IMR-90 (cell line): ENCODE measurements around the gene SH2D5. TPM values are rescaled to one million over a fixed set of nuclear protein-coding genes. Genes with fewer than 3 reads are reported as not detected.

Experiments
- ATAC-seq: fragments of 200-7000 bp; cut with Tn5 transposase; 2 replicates; pipeline ENCODE4 v1.9.1; 2020; ENCODE audit warnings: low read depth, mild to moderate bottlenecking, moderate library complexity
- BruUV-seq: library from RNA; stranded (reverse); fragments of 400-500 nt; replicated peaks from 2 replicates; lab custom pipeline; 2021; lab: Mats Ljungman, UMichigan
- CTCF ChIA-PET: fragments of 300-600 bp; formaldehyde crosslinking; extraction: SDS; loops from one replicate; lab custom pipeline; 2021; ENCODE audit warnings: antibody characterized with exemption; lab: Yijun Ruan, JAX
- POLR2A ChIA-PET: fragments of 300-600 bp; sonication (Branson Sonifier 250); formaldehyde crosslinking; loops from one replicate; lab custom pipeline; 2022; ENCODE audit warnings: antibody characterized with exemption; ENCODE audit not compliant: unreplicated experiment; lab: Charles Lee
- DNase-seq: peaks from one replicate; pipeline ENCODE4 v3.0.0; 2013
- H2AFZ ChIP-seq: replicated peaks from 2 replicates; pipeline ENCODE3; 2013; ENCODE audit warnings: low read length, mild to moderate bottlenecking; ENCODE audit not compliant: poor library complexity
- H2AK5ac ChIP-seq: 2 replicates; pipeline ENCODE4 v1.6.1; 2013; ENCODE audit warnings: low read depth, low read length, inconsistent platforms
- H2AK9ac ChIP-seq: replicated peaks from 2 replicates; pipeline ENCODE3; 2013; ENCODE audit warnings: mild to moderate bottlenecking, low read depth, low read length, moderate library complexity; ENCODE audit not compliant: poor library complexity
- H2BK120ac ChIP-seq: 2 replicates; pipeline ENCODE4 v1.6.1; 2013; ENCODE audit warnings: low read depth, low read length, inconsistent platforms
- H2BK15ac ChIP-seq: 3 replicates; pipeline ENCODE4 v1.6.1; 2013; ENCODE audit warnings: low read depth, low read length, inconsistent platforms
- H2BK20ac ChIP-seq: 2 replicates; pipeline ENCODE4 v1.6.1; 2013; ENCODE audit warnings: low read depth, mild to moderate bottlenecking, inconsistent platforms, low read length, moderate library complexity
- H2BK5ac ChIP-seq: 2 replicates; pipeline ENCODE4 v1.6.1; 2013; ENCODE audit warnings: mild to moderate bottlenecking, low read depth, low read length, inconsistent platforms; ENCODE audit not compliant: poor library complexity, severe bottlenecking
- H3K14ac ChIP-seq: replicated peaks from 2 replicates; pipeline ENCODE4 v1.6.1; 2013; ENCODE audit warnings: low read depth, low read length, inconsistent platforms
- H3K18ac ChIP-seq: 2 replicates; pipeline ENCODE4 v1.6.1; 2013; ENCODE audit warnings: low read depth, low read length, control low read depth
- H3K23ac ChIP-seq: 2 replicates; pipeline ENCODE4 v1.6.1; 2013; ENCODE audit warnings: low read depth, low read length, inconsistent platforms
- H3K27ac ChIP-seq: 2 replicates; pipeline ENCODE4 v1.5.1; 2013; ENCODE audit warnings: mild to moderate bottlenecking, control low read depth, low read length; ENCODE audit not compliant: insufficient read depth
- H3K27me3 ChIP-seq: 2 replicates; pipeline ENCODE4 v1.6.1; 2013; ENCODE audit warnings: low read length; ENCODE audit not compliant: control insufficient read depth, insufficient read depth
- H3K36me3 ChIP-seq: 2 replicates; pipeline ENCODE4 v1.6.1; 2013; ENCODE audit warnings: low read length, mixed read lengths; ENCODE audit not compliant: control insufficient read depth, insufficient read depth
- H3K4ac ChIP-seq: 2 replicates; pipeline ENCODE4 v1.6.1; 2013; ENCODE audit warnings: low read depth, low read length, inconsistent platforms
- H3K4me1 ChIP-seq: 2 replicates; pipeline ENCODE4 v1.6.1; 2013; ENCODE audit warnings: low read length, mixed read lengths; ENCODE audit not compliant: control insufficient read depth, insufficient read depth
- H3K4me2 ChIP-seq: 2 replicates; pipeline ENCODE4 v1.6.1; 2013; ENCODE audit warnings: low read depth, mild to moderate bottlenecking, control low read depth, low read length, moderate library complexity
- H3K4me3 ChIP-seq: 2 replicates; pipeline ENCODE4 v1.5.1; 2013; ENCODE audit warnings: low read depth, mild to moderate bottlenecking, control low read depth, low read length, moderate library complexity; ENCODE audit not compliant: insufficient read depth
- H3K56ac ChIP-seq: 2 replicates; pipeline ENCODE4 v1.6.1; 2013; ENCODE audit warnings: low read length, inconsistent platforms; ENCODE audit not compliant: insufficient read depth; ENCODE audit errors: extremely low read depth
- H3K79me1 ChIP-seq, 2 experiments: 2 replicates each; pipeline ENCODE4 v1.6.1; 2013; ENCODE audit warnings: low read length in 2 of 2, inconsistent platforms in 1 of 2, low read depth in 1 of 2
- H3K9ac ChIP-seq: 2 replicates; pipeline ENCODE4 v1.6.1; 2013; ENCODE audit warnings: low read depth, low read length, control low read depth
- H3K9me1 ChIP-seq: 2 replicates; pipeline ENCODE4 v1.6.1; 2013; ENCODE audit warnings: low read length, inconsistent platforms; ENCODE audit not compliant: insufficient read depth
- H3K9me3 ChIP-seq: 2 replicates; pipeline ENCODE4 v1.6.1; 2013; ENCODE audit warnings: low read length; ENCODE audit not compliant: control insufficient read depth, insufficient read depth
- H4K20me1 ChIP-seq: 2 replicates; pipeline ENCODE4 v1.6.1; 2013; ENCODE audit warnings: low read length, inconsistent platforms; ENCODE audit not compliant: insufficient read depth
- H4K5ac ChIP-seq: 2 replicates; pipeline ENCODE4 v1.6.1; 2013; ENCODE audit warnings: mild to moderate bottlenecking, low read depth, low read length, control low read depth
- H4K8ac ChIP-seq, 2 experiments: 2 replicates each; pipeline ENCODE4 v1.6.1; 2013; ENCODE audit warnings: low read depth in 2 of 2, low read length in 2 of 2, control low read depth in 1 of 2, inconsistent platforms in 1 of 2
- H4K91ac ChIP-seq: 2 replicates; pipeline ENCODE4 v1.6.1; 2013; ENCODE audit warnings: low read depth, low read length, inconsistent platforms; ENCODE audit not compliant: insufficient read depth
- MAFK ChIP-seq: IDR thresholded peaks from 2 replicates; pipeline ENCODE4 v1.6.1; 2012; ENCODE audit warnings: low read depth, low read length, improper control_type of control experiment
- MAZ ChIP-seq: IDR thresholded peaks from 2 replicates; pipeline ENCODE4 v1.6.1; 2012; ENCODE audit warnings: low read depth, mild to moderate bottlenecking, low read length, improper control_type of control experiment, moderate library complexity, borderline replicate concordance
- MXI1 ChIP-seq: IDR thresholded peaks from 2 replicates; pipeline ENCODE4 v1.6.1; 2012; ENCODE audit warnings: low read depth, mild to moderate bottlenecking, low read length, moderate library complexity, borderline replicate concordance
- WGBS, 2 experiments: methylation state at CpG; one replicate each; pipeline versions ENCODE4 v1.1.5 to v1.1.7; 2013; ENCODE audit warnings: missing lambda C conversion rate in 2 of 2; ENCODE audit not compliant: insufficient read length in 1 of 2; ENCODE audit errors: extremely low coverage in 2 of 2; 5-methylcytosine and 5-hydroxymethylcytosine counted together
- dilution Hi-C: fragments of 300-500 bp; cut with HindIII; formaldehyde crosslinking; loops from one replicate; pipeline ENCODE4 v1.14.3; 2018; ENCODE audit warnings: low sequenced_read_pairs; ENCODE audit not compliant: unreplicated experiment
- in situ Hi-C: fragments of 300-500 bp; cut with MboI; formaldehyde crosslinking; loops from 3 replicates; pipeline ENCODE4 v1.14.3; 2019; ENCODE audit warnings: low sequenced_read_pairs, inconsistent platforms, mixed read lengths
- intact Hi-C: fragments of 100-400 bp; cut with micrococcal nuclease; formaldehyde crosslinking; loops from 2 replicates; pipeline ENCODE4 v1.10.0; 2022
- polyA plus RNA-seq, 3 experiments: library from polyadenylated mRNA; depleted of rRNA; stranded (reverse); fragments of >200 nt; gene quantifications; 2 replicates each; pipeline ENCODE4 v1.2.3, GENCODE V29; 2012; ENCODE audit warnings: low replicate concordance in 1 of 3
- total RNA-seq: library from RNA; depleted of rRNA; stranded (reverse); fragments of >200 nt; gene quantifications from 2 replicates; pipeline ENCODE4 v1.2.3, GENCODE V29; 2012

The SH2D5 gene
- total and polyA plus RNA-seq, 2 of the 4 experiments (the other 2 are of a cell fraction): 7.2 to 14.4 TPM

GRCh38 chr1:20699558-20699957 lies 32.9 kb downstream of the SH2D5 start:
- intact Hi-C loops (loop anchor here (2.0 to 5.0 kb wide), 5 partner anchors 39 to 668 kb away; partner anchors contain the start of gene EIF4G3), dilution Hi-C loops (no loop called here), in situ Hi-C loops (loop anchor here (5.0 to 25.0 kb wide), 2 partner anchors 498 to 663 kb away; no protein-coding TSS in a partner anchor)
- Histone ChIP-seq H3K4ac (peak overlapping the region; percentile 94), H3K79me1 (peaks cover 15 to 31% of the 10 kb centered on the region in 2 experiments), H4K5ac (no peak overlapping the region), H2BK120ac (peak overlapping the region; percentile 97), H2AK9ac (peak overlapping the region; percentile 1), H3K4me3 (no peak overlapping the region), H3K56ac (no peak overlapping the region), H2AK5ac (peak overlapping the region; percentile 45), H3K18ac (no peak overlapping the region), H3K27me3 (no peaks in the 10 kb centered on the region), H3K9me1 (peaks cover 16% of the 10 kb centered on the region), H3K23ac (peak overlapping the region; percentile 4; the same call in 1 of the 2 replicates), H4K8ac (peak overlapping the region; percentile 43 to 96; a peak in 2 of 4 replicates), H2BK20ac (peak overlapping the region; percentile 97), H2BK5ac (peak overlapping the region; percentile 45), H3K27ac (no peak overlapping the region), H3K4me1 (peaks cover 14% of the 10 kb centered on the region), H3K14ac (0 out of 2 replicates have a peak overlapping the region, but pooled peaks have one; percentile 39), H2BK15ac (peak overlapping the region; percentile 51; the same call in 2 of the 3 replicates), H2AFZ (peak overlapping the region; percentile 15), H4K20me1 (no peaks in the 10 kb centered on the region), H3K36me3 (no peaks in the 10 kb centered on the region), H3K9ac (no peak overlapping the region), H4K91ac (peak overlapping the region; percentile 95), H3K9me3 (no peaks in the 10 kb centered on the region), H3K4me2 (no peak overlapping the region)
- ChIA-PET POLR2A (interaction anchor here (0.6 to 0.7 kb wide), 2 partner anchors 8 to 11 kb away, joined by 3 read pairs; no protein-coding TSS in a partner anchor), CTCF (no interaction called here)
- no TSS peak for BruUV-seq
- ATAC-seq (no peak), DNase-seq (no peak)
- 86% methylated on average over 2 of the region's 9 CpGs; no CpG with 5 or more reads in 1 of the 2 experiments for whole genome bisulfite sequencing, 2 experiments
- TF ChIP-seq MXI1 (no peak), MAZ (no peak), MAFK (no peak)
